Endothelial cell of umbilical vein (primary cell): Measurements from ENCODE around the gene PLA2G4B.

ENCODE experiments used
- CTCF ChIP-seq, 2 donors: IDR thresholded peaks; 1 replicate in 1 of 2; 2 replicates in 1 of 2; pipeline ENCODE4 v1.5.1; 2011; ENCODE audit warnings: low read length in 2 of 2, mild to moderate bottlenecking in 2 of 2, moderate library complexity in 2 of 2, control low read depth in 1 of 2, inconsistent platforms in 1 of 2, low read depth in 1 of 2; ENCODE audit not compliant: insufficient read depth in 1 of 2; ENCODE audit errors: extremely low read depth in 1 of 2
- POLR2A ChIP-seq: IDR thresholded peaks from 2 replicates; pipeline ENCODE4 v1.6.1; 2012; ENCODE audit warnings: low read depth, mild to moderate bottlenecking, control low read depth, low read length
- POLR2AphosphoS5 ChIP-seq: IDR thresholded peaks from 2 replicates; pipeline ENCODE4 v1.6.1; 2012; ENCODE audit warnings: low read depth, mild to moderate bottlenecking, control low read depth, low read length, moderate library complexity; ENCODE audit not compliant: insufficient read depth

GRCh38 chr15:41876689-41877088 lies 38.0 kb downstream of the PLA2G4B start:
- TF ChIP-seq CTCF (IDR thresholded peaks at IDR 0.05; ENCODE audit: extremely low read depth in 1 of 2, insufficient read depth in 1 of 2, low read depth in 1 of 2, low read length in 2 of 2), result no peak
- no peak for TF ChIP-seq POLR2AphosphoS5
- no peak for TF ChIP-seq POLR2A
